Transverse colon (tissue), 4 donors: ENCODE measurements around the gene PCDHA1. TPM values are rescaled to one million over a fixed set of nuclear protein-coding genes. Genes with fewer than 3 reads are reported as not detected.

Experiments used
- DNase-seq: peaks from one replicate; pipeline ENCODE4 v3.0.0-alpha.2; 2019
- H3K27ac ChIP-seq, 4 donors: fragments of 200-600 bp; sonication (generic); 2 replicates each; pipeline ENCODE4 v1.5.1; 2016 to 2018; ENCODE audit warnings: inconsistent platforms in 4 of 4
- H3K27me3 ChIP-seq: fragments of 200-600 bp; sonication (generic); 2 replicates; pipeline ENCODE4 v1.5.1; 2017; ENCODE audit warnings: inconsistent platforms
- H3K36me3 ChIP-seq, 4 donors: fragments of 200-600 bp; sonication (generic); 2 replicates each; pipeline ENCODE4 v1.5.1; 2017 to 2019; ENCODE audit warnings: inconsistent platforms in 4 of 4
- H3K4me1 ChIP-seq, 4 donors: fragments of 200-600 bp; sonication (generic); 2 replicates each; pipeline ENCODE4 v1.5.1; 2017 to 2020; ENCODE audit warnings: inconsistent platforms in 4 of 4
- H3K4me3 ChIP-seq, 4 donors: fragments of 200-600 bp; sonication (generic); 1 replicate in 1 of 4; 2 replicates in 3 of 4; pipeline versions ENCODE4 v1.5.1 to v1.6.1; 2017 to 2019; ENCODE audit warnings: inconsistent platforms in 4 of 4
- H3K9me3 ChIP-seq, 2 donors: fragments of 200-600 bp; sonication (generic); 2 replicates each; pipeline ENCODE4 v1.5.1; 2017 to 2019; ENCODE audit warnings: inconsistent platforms in 2 of 2
- CTCF ChIP-seq, 5 experiments: fragments of 200-600 bp in 3 of 5; fragments of 450-650 bp in 2 of 5; sonication (generic) in 3 of 5; IDR thresholded peaks; 1 replicate in 2 of 5; 2 replicates in 3 of 5; pipeline ENCODE4 v1.5.1; 2016 to 2017; ENCODE audit warnings: antibody characterized with exemption in 5 of 5, inconsistent platforms in 3 of 5, mild to moderate bottlenecking in 2 of 5, moderate library complexity in 1 of 5
- EP300 ChIP-seq: sonication (generic); formaldehyde crosslinking; IDR thresholded peaks from one replicate; pipeline ENCODE4 v1.6.1; 2017; ENCODE audit warnings: antibody characterized with exemption, low read depth
- POLR2A ChIP-seq: fragments of 450-650 bp; IDR thresholded peaks from one replicate; pipeline ENCODE4 v1.6.1; 2016; ENCODE audit warnings: antibody characterized with exemption, mild to moderate bottlenecking, moderate library complexity
- POLR2AphosphoS5 ChIP-seq, 3 donors: sonication (generic); formaldehyde crosslinking; IDR thresholded peaks; one replicate each; pipeline ENCODE4 v1.6.1; 2016; ENCODE audit warnings: antibody characterized with exemption in 3 of 3
- WGBS, 2 donors: methylation state at CpG; one replicate each; pipeline ENCODE4 v1.1.5; 2018; ENCODE audit warnings: low coverage in 1 of 2; 5-methylcytosine and 5-hydroxymethylcytosine counted together
- in situ Hi-C, 4 donors: fragments of 200-750 bp; cut with MboI; loops; one replicate each; pipeline versions ENCODE4 v1.15.0 to v1.15.1; 2017; ENCODE audit warnings: low sequenced_read_pairs in 3 of 4, low pct_ligation_motif_present in 1 of 4, low pct_unique_long_range_greater_than_20kb in 1 of 4
- intact Hi-C: fragments of 100-400 bp; cut with DNase I; formaldehyde crosslinking; loops from one replicate; pipeline ENCODE4 v1.15.1; 2023; ENCODE audit warnings: low total_unique reads
- total RNA-seq, 4 donors: library from RNA; depleted of rRNA; stranded (reverse); fragments of >200 nt; gene quantifications; one replicate each; pipeline ENCODE4 v1.1.0, GENCODE V29; 2016

PCDHA1 gene
- total RNA-seq, 4 donors from 2014 or later = 0.14 TPM; not detected in 3

GRCh38 chr5:140966293-140967225 lies 180.6 kb downstream of the PCDHA1 start, which contains the start of gene PCDHAC2:
PCDHAC2 (plus strand) TSS chr5:140966476; CDS start chr5:140966767, 291 bp downstream.
- no peak for DNase-seq
- H3K4me1 ChIP-seq = peaks cover 0 to 5% (median 4%) of the 10 kb centered on the region in 4 donors
- H3K9me3 ChIP-seq = no peaks in the 10 kb centered on the region
- H3K27ac ChIP-seq = peak within 1 kb of the TSS in 1 of 4 donors; percentile 37
- peaks cover 18% of the 10 kb centered on the region for H3K27me3 ChIP-seq
- no peaks in the 10 kb centered on the region for H3K36me3 ChIP-seq
- intact Hi-C loops (no loop called here), in situ Hi-C loops (no loop called here)
- peak within 1 kb of the TSS; percentile 25 to 47 (median 36) for H3K4me3 ChIP-seq
- 8 to 24% methylated on average over 8 to 78 of the region's 80 CpGs for WGBS, 2 donors
- no peak for TF ChIP-seq CTCF (IDR thresholded peaks at IDR 0.05)
- TF ChIP-seq EP300 = no peak
- no peak for TF ChIP-seq POLR2AphosphoS5 (IDR thresholded peaks at IDR 0.05)
- TF ChIP-seq POLR2A = no peak

- Histone ChIP-seq H3K27ac (no peak overlapping the region), H3K36me3 (no peaks in the 10 kb centered on the region), H3K4me1 (peaks cover 0 to 5% (median 4%) of the 10 kb centered on the region in 4 donors), H3K4me3 (peak overlapping the region in 2 of 4 donors; percentile 38 to 47), H3K9me3 (no peaks in the 10 kb centered on the region), H3K27me3 (peaks cover 14% of the 10 kb centered on the region)
- WGBS, 2 donors = 46% methylated on average over 24 of the region's 34 CpGs; no CpG with 5 or more reads in 1 of the 2 donors
- in situ Hi-C loops = no loop called here
- TF ChIP-seq POLR2AphosphoS5 (IDR thresholded peaks at IDR 0.05) = no peak
- no peak for TF ChIP-seq POLR2A
- no peak for TF ChIP-seq CTCF (IDR thresholded peaks at IDR 0.05)
- no peak for TF ChIP-seq EP300
- DNase-seq = no peak
- intact Hi-C loops = no loop called here
Measured at GRCh38 chr5:140967226-140967893, 181.4 kb downstream of the PCDHA1 start.

DNA sequence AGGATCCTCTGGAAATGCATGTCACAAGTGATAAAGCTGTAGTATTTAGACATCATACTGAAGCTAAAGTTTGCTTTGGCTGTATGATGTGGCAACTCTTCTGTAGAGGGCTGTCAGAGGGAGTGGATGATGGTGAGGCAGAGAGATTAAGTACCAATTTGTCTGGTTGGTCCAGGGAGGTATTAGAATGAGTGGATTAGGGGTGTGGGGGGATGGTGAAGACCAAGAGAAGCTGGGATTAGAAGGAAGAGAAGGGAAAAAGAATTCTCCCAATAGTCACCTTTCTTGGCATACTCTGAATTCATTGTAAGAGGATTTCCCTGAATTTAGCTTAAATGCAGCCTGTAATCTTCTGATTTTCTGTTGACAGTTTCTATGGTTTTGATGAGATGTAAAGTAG lies 183.9 kb downstream of the PCDHA1 start:
- in situ Hi-C loops = no loop called here
- H3K9me3 ChIP-seq = no peaks in the 10 kb centered on the region
- peaks cover 9% of the 10 kb centered on the region for H3K27me3 ChIP-seq
- no peak for TF ChIP-seq POLR2A
- TF ChIP-seq CTCF (IDR thresholded peaks at IDR 0.05) = no peak
- no peak for TF ChIP-seq EP300
- TF ChIP-seq POLR2AphosphoS5 (IDR thresholded peaks at IDR 0.05) = no peak
- DNase-seq = no peak
- intact Hi-C loops = no loop called here
- no peak overlapping the region for H3K4me3 ChIP-seq
- no peak overlapping the region for H3K27ac ChIP-seq
- peaks cover 0 to 5% (median 4%) of the 10 kb centered on the region in 4 donors for H3K4me1 ChIP-seq
- no peaks in the 10 kb centered on the region for H3K36me3 ChIP-seq

DNA sequence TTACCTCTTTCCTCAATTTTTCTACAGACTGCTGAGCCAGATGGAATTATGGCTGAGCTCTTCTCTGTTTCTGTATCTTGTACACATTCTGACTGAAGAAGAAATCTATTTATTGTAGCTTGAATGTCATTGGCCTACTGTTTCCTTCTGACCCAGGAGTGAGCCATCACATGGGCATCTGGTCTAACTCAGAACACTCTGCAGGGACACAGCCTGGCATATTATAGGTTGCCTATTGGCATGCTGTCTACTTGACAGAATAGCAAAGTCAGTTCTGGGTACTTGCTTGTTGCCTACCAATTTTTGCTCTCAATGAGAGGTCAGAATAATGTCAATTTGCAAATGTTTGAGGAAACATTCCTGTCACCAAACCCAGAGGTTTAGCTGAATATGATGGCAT lies 187.6 kb downstream of the PCDHA1 start:
- Histone ChIP-seq H3K27me3 (no peaks in the 10 kb centered on the region), H3K27ac (no peak overlapping the region), H3K9me3 (no peaks in the 10 kb centered on the region), H3K36me3 (no peaks in the 10 kb centered on the region), H3K4me1 (no peaks in the 10 kb centered on the region), H3K4me3 (no peak overlapping the region)
- no peak for DNase-seq
- TF ChIP-seq CTCF (IDR thresholded peaks at IDR 0.05) = no peak
- no peak for TF ChIP-seq POLR2A
- no peak for TF ChIP-seq EP300
- no peak for TF ChIP-seq POLR2AphosphoS5 (IDR thresholded peaks at IDR 0.05)
- in situ Hi-C loops = no loop called here
- intact Hi-C loops = no loop called here
